Measurements from ENCODE around the gene UBE2L5.

The UBE2L5 gene

GRCh38 chr13:30382836-30383525 lies 39.3 kb upstream of the UBE2L5 start:
- H2AFZ ChIP-seq (ENCODE audit: low read depth, low read length), result no peak overlapping the region
- no peaks in the 10 kb centered on the region for H3K79me2 ChIP-seq (ENCODE audit: low read length)
- no peaks in the 10 kb centered on the region for H4K20me1 ChIP-seq (ENCODE audit: insufficient read depth, low read length)
- no peaks in the 10 kb centered on the region for H3K36me3 ChIP-seq (replicated peaks; ENCODE audit: low read depth, low read length)
- no peak overlapping the region for H3K9ac ChIP-seq (ENCODE audit: low read length)
- no peak overlapping the region for H3K4me2 ChIP-seq (ENCODE audit: low read length)
- peaks cover 37% of the 10 kb centered on the region for H3K27me3 ChIP-seq (ENCODE audit: low read depth, low read length)
- H3K4me3 ChIP-seq (ENCODE audit: low read length), result no peak overlapping the region
- H3K4me1 ChIP-seq (ENCODE audit: low read length), result no peaks in the 10 kb centered on the region
- no peak overlapping the region for H3K27ac ChIP-seq (ENCODE audit: low read length)
- TF ChIP-seq EZH2phosphoT487 (IDR thresholded peaks at IDR 0.05; ENCODE audit: low read depth) (no peak), CTCF (IDR thresholded peaks at IDR 0.05; ENCODE audit: low read depth, low read length) (no peak)
- 0 out of 2 replicates have a peak, but pooled peaks cover 2% of the 10 kb centered on the region for H3K9me3 ChIP-seq (ENCODE audit: insufficient read depth, low read length)

DNA sequence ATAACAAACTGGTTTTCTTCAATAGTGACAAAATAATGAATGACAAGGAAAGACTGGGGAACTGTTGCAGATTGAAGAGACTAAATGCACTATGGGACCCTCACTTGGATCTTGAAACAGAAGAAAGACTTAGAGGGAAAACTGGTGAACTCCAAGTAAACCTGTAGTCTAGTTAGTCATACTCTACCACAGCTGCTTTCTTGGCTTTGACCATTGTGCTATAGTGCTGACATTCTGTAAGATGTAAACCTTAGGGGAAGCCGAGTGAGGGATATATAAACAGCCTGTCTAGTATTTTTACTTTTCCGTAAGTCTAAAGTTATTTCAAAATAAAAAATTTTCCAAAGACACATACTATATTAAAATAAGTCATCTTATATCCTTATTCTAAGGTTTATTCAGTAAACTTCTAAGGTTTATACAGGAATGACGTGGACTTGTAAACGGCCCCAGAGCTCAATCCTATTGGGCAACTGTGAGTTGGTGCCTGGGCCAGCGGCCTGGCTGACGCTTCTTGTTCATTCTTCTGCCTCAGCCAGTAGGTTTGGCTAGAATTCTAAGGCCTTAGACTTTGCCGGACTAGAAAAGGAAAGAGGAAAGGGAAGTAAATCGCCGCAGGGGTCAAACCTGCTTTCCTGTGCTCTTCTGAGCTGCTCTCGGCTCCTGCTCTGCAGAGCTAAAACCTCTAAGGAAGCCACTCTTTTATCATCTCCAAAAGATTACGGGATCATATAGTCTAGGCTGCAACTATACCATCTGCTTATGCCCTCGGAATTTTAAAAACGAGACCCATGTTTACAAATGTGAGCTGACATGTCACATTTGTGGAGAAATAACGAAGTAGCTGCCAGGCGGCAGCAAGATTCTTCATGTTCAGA lies 33.6 kb upstream of the UBE2L5 start:
- peaks cover 41% of the 10 kb centered on the region for H3K27me3 ChIP-seq (ENCODE audit: low read depth, low read length)
- H3K4me3 ChIP-seq (ENCODE audit: low read length), result no peak overlapping the region
- H3K79me2 ChIP-seq (ENCODE audit: low read length), result no peaks in the 10 kb centered on the region
- H3K9me3 ChIP-seq (ENCODE audit: insufficient read depth, low read length), result no peaks in the 10 kb centered on the region
- H3K4me1 ChIP-seq (ENCODE audit: low read length), result no peaks in the 10 kb centered on the region
- no peak overlapping the region for H3K27ac ChIP-seq (ENCODE audit: low read length)
- H4K20me1 ChIP-seq (ENCODE audit: insufficient read depth, low read length), result no peaks in the 10 kb centered on the region
- no peak overlapping the region for H3K4me2 ChIP-seq (ENCODE audit: low read length)
- no peak overlapping the region for H3K9ac ChIP-seq (ENCODE audit: low read length)
- H2AFZ ChIP-seq (ENCODE audit: low read depth, low read length), result no peak overlapping the region
- no peaks in the 10 kb centered on the region for H3K36me3 ChIP-seq (replicated peaks; ENCODE audit: low read depth, low read length)
- TF ChIP-seq CTCF (IDR thresholded peaks at IDR 0.05; ENCODE audit: low read depth, low read length), result no peak

- H3K4me2 ChIP-seq (ENCODE audit: low read length), result no peak overlapping the region
- no peaks in the 10 kb centered on the region for H3K79me2 ChIP-seq (ENCODE audit: low read length)
- no peaks in the 10 kb centered on the region for H3K9me3 ChIP-seq (ENCODE audit: insufficient read depth, low read length)
- no peak overlapping the region for H3K9ac ChIP-seq (ENCODE audit: low read length)
- H3K4me3 ChIP-seq (ENCODE audit: low read length), result no peak overlapping the region
- H3K4me1 ChIP-seq (ENCODE audit: low read length), result peaks cover 9% of the 10 kb centered on the region
- no peak overlapping the region for H2AFZ ChIP-seq (ENCODE audit: low read depth, low read length)
- TF ChIP-seq CTCF (IDR thresholded peaks at IDR 0.05; ENCODE audit: low read depth, low read length) (no peak), EZH2phosphoT487 (IDR thresholded peaks at IDR 0.05; ENCODE audit: low read depth) (no peak)
- H3K36me3 ChIP-seq (replicated peaks; ENCODE audit: low read depth, low read length), result no peaks in the 10 kb centered on the region
- H3K27me3 ChIP-seq (ENCODE audit: low read depth, low read length), result peaks cover 40% of the 10 kb centered on the region
- no peaks in the 10 kb centered on the region for H4K20me1 ChIP-seq (ENCODE audit: insufficient read depth, low read length)
- no peak overlapping the region for H3K27ac ChIP-seq (ENCODE audit: low read length)
Measured at GRCh38 chr13:30391956-30392680, 30.2 kb upstream of the UBE2L5 start.

DNA sequence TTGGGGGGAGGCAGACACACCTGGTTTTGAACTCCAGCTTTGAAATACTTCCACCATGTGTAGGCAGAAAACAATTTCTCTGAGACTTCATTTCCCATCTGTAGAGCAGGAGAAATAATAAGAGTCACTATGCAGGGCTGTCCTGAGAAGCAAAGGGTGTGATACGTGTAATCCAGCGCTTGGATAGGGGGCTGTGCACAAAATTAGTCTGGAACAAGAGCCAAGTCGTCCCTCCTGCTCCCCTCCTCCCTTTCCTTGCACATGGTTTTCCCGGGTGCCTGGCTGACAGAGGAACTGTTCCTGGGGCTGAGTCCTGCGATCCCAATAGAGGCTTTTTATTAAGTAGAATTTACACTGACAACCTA lies 29.6 kb upstream of the UBE2L5 start:
- Histone ChIP-seq H3K9me3 (ENCODE audit: insufficient read depth, low read length) (no peaks in the 10 kb centered on the region), H4K20me1 (ENCODE audit: insufficient read depth, low read length) (no peaks in the 10 kb centered on the region), H3K9ac (ENCODE audit: low read length) (no peak overlapping the region), H3K4me3 (ENCODE audit: low read length) (no peak overlapping the region), H3K27ac (ENCODE audit: low read length) (no peak overlapping the region), H3K27me3 (ENCODE audit: low read depth, low read length) (peaks cover 44% of the 10 kb centered on the region), H3K79me2 (ENCODE audit: low read length) (no peaks in the 10 kb centered on the region), H2AFZ (ENCODE audit: low read depth, low read length) (no peak overlapping the region), H3K4me1 (ENCODE audit: low read length) (peaks cover 9% of the 10 kb centered on the region), H3K4me2 (ENCODE audit: low read length) (no peak overlapping the region), H3K36me3 (replicated peaks; ENCODE audit: low read depth, low read length) (no peaks in the 10 kb centered on the region)
- TF ChIP-seq CTCF (IDR thresholded peaks at IDR 0.05; ENCODE audit: low read depth, low read length), result no peak
- no peak for TF ChIP-seq EZH2phosphoT487 (IDR thresholded peaks at IDR 0.05; ENCODE audit: low read depth)

Data from OCI-LY3 (cell line).